WTC11 (cell line): Measurements from ENCODE around the gene FDPS.

Experiments
- ETV6 ChIP-seq: sonication (generic); formaldehyde crosslinking; IDR thresholded peaks from 2 replicates; pipeline ENCODE4 v1.8.1; 2022; ENCODE audit warnings: mild to moderate bottlenecking, missing genetic modification reagents
- GRHL2 ChIP-seq: fragments of 250-450 bp; sonication (Bioruptor Pico); IDR thresholded peaks from 2 replicates; pipeline ENCODE4 v1.8.0; 2022; ENCODE audit warnings: mild to moderate bottlenecking, moderate library complexity; ENCODE audit not compliant: insufficient replicate concordance, severe bottlenecking
- MAX ChIP-seq: sonication (generic); formaldehyde crosslinking; IDR thresholded peaks from 2 replicates; pipeline ENCODE4 v1.8.0; 2022; ENCODE audit warnings: mild to moderate bottlenecking, missing genetic modification reagents
- NFATC4 ChIP-seq: fragments of 250-450 bp; sonication (Bioruptor Pico); IDR thresholded peaks from 2 replicates; pipeline ENCODE4 v1.9.0; 2021; ENCODE audit warnings: mild to moderate bottlenecking
- NFYB ChIP-seq: sonication (generic); formaldehyde crosslinking; conservative IDR thresholded peaks from 2 replicates; pipeline ENCODE4 v1.8.0; 2022; ENCODE audit warnings: low read depth, missing genetic modification reagents
- NR1H2 ChIP-seq: sonication (generic); formaldehyde crosslinking; IDR thresholded peaks from 2 replicates; pipeline ENCODE4 v1.9.0; 2021; ENCODE audit warnings: mild to moderate bottlenecking, moderate library complexity, missing genetic modification reagents
- OVOL2 ChIP-seq: fragments of 250-450 bp; sonication (Bioruptor Pico); IDR thresholded peaks from 2 replicates; pipeline ENCODE4 v1.9.0; 2021; ENCODE audit warnings: mild to moderate bottlenecking, borderline replicate concordance
- STAT6 ChIP-seq: sonication (generic); formaldehyde crosslinking; conservative IDR thresholded peaks from 2 replicates; pipeline ENCODE4 v1.8.1; 2023; ENCODE audit warnings: mild to moderate bottlenecking, low read depth, missing genetic modification reagents, moderate library complexity
- TP53 ChIP-seq: sonication (generic); formaldehyde crosslinking; IDR thresholded peaks from 2 replicates; pipeline ENCODE4 v1.8.1; 2023; ENCODE audit warnings: mild to moderate bottlenecking, missing genetic modification reagents
- ZNF121 ChIP-seq: sonication (generic); formaldehyde crosslinking; IDR thresholded peaks from 2 replicates; pipeline ENCODE4 v1.8.0; 2023; ENCODE audit warnings: missing genetic modification reagents
- ZNF512 ChIP-seq: sonication (generic); formaldehyde crosslinking; IDR thresholded peaks from 2 replicates; pipeline ENCODE4 v1.8.1; 2022; ENCODE audit warnings: missing genetic modification reagents, borderline replicate concordance
- TF ChIP-seq, protein P1 (sequence below): fragments of 200-600 bp; IDR thresholded peaks from 2 replicates; pipeline ENCODE4 v1.8.0; 2022; ENCODE audit warnings: antibody characterized with exemption

- TF ChIP-seq GRHL2 (no peak), ETV6 (CRISPR knock-in tag) (no peak), MAX (no peak), NFYB (CRISPR knock-in tag) (no peak), OVOL2 (CRISPR knock-in tag) (no peak), ZNF512 (no peak), ZNF121 (CRISPR knock-in tag) (no peak), TP53 (no peak), NFATC4 (CRISPR knock-in tag) (no peak), STAT6 (no peak), NR1H2 (CRISPR knock-in tag) (no peak)
- TF ChIP-seq, protein P1, sequence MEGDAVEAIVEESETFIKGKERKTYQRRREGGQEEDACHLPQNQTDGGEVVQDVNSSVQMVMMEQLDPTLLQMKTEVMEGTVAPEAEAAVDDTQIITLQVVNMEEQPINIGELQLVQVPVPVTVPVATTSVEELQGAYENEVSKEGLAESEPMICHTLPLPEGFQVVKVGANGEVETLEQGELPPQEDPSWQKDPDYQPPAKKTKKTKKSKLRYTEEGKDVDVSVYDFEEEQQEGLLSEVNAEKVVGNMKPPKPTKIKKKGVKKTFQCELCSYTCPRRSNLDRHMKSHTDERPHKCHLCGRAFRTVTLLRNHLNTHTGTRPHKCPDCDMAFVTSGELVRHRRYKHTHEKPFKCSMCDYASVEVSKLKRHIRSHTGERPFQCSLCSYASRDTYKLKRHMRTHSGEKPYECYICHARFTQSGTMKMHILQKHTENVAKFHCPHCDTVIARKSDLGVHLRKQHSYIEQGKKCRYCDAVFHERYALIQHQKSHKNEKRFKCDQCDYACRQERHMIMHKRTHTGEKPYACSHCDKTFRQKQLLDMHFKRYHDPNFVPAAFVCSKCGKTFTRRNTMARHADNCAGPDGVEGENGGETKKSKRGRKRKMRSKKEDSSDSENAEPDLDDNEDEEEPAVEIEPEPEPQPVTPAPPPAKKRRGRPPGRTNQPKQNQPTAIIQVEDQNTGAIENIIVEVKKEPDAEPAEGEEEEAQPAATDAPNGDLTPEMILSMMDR: no peak
Measured at GRCh38 chr1:155295942-155296267, 12.8 kb upstream of the FDPS start.
